ENCODE results near the gene KLC1.

The KLC1 gene

GRCh38 chr14:103693515-103693914, 64.5 kb downstream of the KLC1 start:
- Histone ChIP-seq H3K4me3 (no peak overlapping the region), H3K9ac (ENCODE audit: insufficient read length) (no peak overlapping the region), H3K36me3 (ENCODE audit: insufficient read depth, low read length) (peaks cover 47% of the 10 kb centered on the region), H3K27ac (no peak overlapping the region), H3K9me3 (ENCODE audit: low read depth, low read length) (no peaks in the 10 kb centered on the region)
- TF ChIP-seq FOXP2 (optimal IDR thresholded peaks at IDR 0.05; ENCODE audit: control extremely low read depth, extremely low read length, insufficient read depth) (no peak), EZH2 (IDR thresholded peaks at IDR 0.05) (no peak), POLR2AphosphoS5 (IDR thresholded peaks at IDR 0.05; ENCODE audit: borderline replicate concordance, low read depth, low read length) (no peak)
- no peak for DNase-seq (ENCODE audit: low read depth, low spot score)

- no peak overlapping the region for H3K9ac ChIP-seq (ENCODE audit: insufficient read length)
- H3K36me3 ChIP-seq (ENCODE audit: insufficient read depth, low read length) = peaks cover 51% of the 10 kb centered on the region
- TF ChIP-seq POLR2AphosphoS5 (IDR thresholded peaks at IDR 0.05; ENCODE audit: borderline replicate concordance, low read depth, low read length) (no peak), FOXP2 (optimal IDR thresholded peaks at IDR 0.05; ENCODE audit: control extremely low read depth, extremely low read length, insufficient read depth) (no peak), EZH2 (IDR thresholded peaks at IDR 0.05) (no peak)
- H3K27ac ChIP-seq = peak overlapping the region; percentile 57; the same call in 1 of the 2 replicates
- no peaks in the 10 kb centered on the region for H3K9me3 ChIP-seq (ENCODE audit: low read depth, low read length)
- no peak overlapping the region for H3K4me3 ChIP-seq
- DNase-seq (ENCODE audit: low read depth, low spot score) = no peak
Measured at GRCh38 chr14:103694572-103695026, 65.6 kb downstream of the KLC1 start.

- Histone ChIP-seq H3K36me3 (ENCODE audit: insufficient read depth, low read length) (peaks cover 54% of the 10 kb centered on the region), H3K9ac (ENCODE audit: insufficient read length) (no peak overlapping the region), H3K9me3 (ENCODE audit: low read depth, low read length) (no peaks in the 10 kb centered on the region), H3K27ac (peak overlapping the region; percentile 77), H3K4me3 (no peak overlapping the region)
- no peak for TF ChIP-seq EZH2 (IDR thresholded peaks at IDR 0.05)
- TF ChIP-seq FOXP2 (optimal IDR thresholded peaks at IDR 0.05; ENCODE audit: control extremely low read depth, extremely low read length, insufficient read depth) = no peak
- no peak for TF ChIP-seq POLR2AphosphoS5 (IDR thresholded peaks at IDR 0.05; ENCODE audit: borderline replicate concordance, low read depth, low read length)
- no peak for DNase-seq (ENCODE audit: low read depth, low spot score)
Measured at GRCh38 chr14:103695296-103696069, 66.5 kb downstream of the KLC1 start.

GRCh38 chr14:103696070-103696402, 67.0 kb downstream of the KLC1 start:
- Histone ChIP-seq H3K27ac (peak overlapping the region; percentile 84), H3K4me3 (no peak overlapping the region), H3K36me3 (ENCODE audit: insufficient read depth, low read length) (peaks cover 58% of the 10 kb centered on the region), H3K9me3 (ENCODE audit: low read depth, low read length) (no peaks in the 10 kb centered on the region), H3K9ac (ENCODE audit: insufficient read length) (no peak overlapping the region)
- DNase-seq (ENCODE audit: low read depth, low spot score) = no peak
- no peak for TF ChIP-seq EZH2 (IDR thresholded peaks at IDR 0.05)
- no peak for TF ChIP-seq POLR2AphosphoS5 (IDR thresholded peaks at IDR 0.05; ENCODE audit: borderline replicate concordance, low read depth, low read length)
- no peak for TF ChIP-seq FOXP2 (optimal IDR thresholded peaks at IDR 0.05; ENCODE audit: control extremely low read depth, extremely low read length, insufficient read depth)

GRCh38 chr14:103696466-103697071, 67.6 kb downstream of the KLC1 start:
- no peaks in the 10 kb centered on the region for H3K9me3 ChIP-seq (ENCODE audit: low read depth, low read length)
- H3K36me3 ChIP-seq (ENCODE audit: insufficient read depth, low read length) = peaks cover 60% of the 10 kb centered on the region
- no peak for TF ChIP-seq EZH2 (IDR thresholded peaks at IDR 0.05)
- no peak for TF ChIP-seq FOXP2 (optimal IDR thresholded peaks at IDR 0.05; ENCODE audit: control extremely low read depth, extremely low read length, insufficient read depth)
- peak; percentile 11; the same call in 1 of the 2 replicates for TF ChIP-seq POLR2AphosphoS5 (IDR thresholded peaks at IDR 0.05; ENCODE audit: borderline replicate concordance, low read depth, low read length)
- no peak overlapping the region for H3K9ac ChIP-seq (ENCODE audit: insufficient read length)
- DNase-seq (ENCODE audit: low read depth, low spot score) = no peak
- peak overlapping the region; percentile 36; the same call in 1 of the 2 replicates for H3K4me3 ChIP-seq
- H3K27ac ChIP-seq = peak overlapping the region; percentile 84

GRCh38 chr14:103697206-103697602, 68.2 kb downstream of the KLC1 start:
- peak overlapping the region; percentile 36 for H3K4me3 ChIP-seq
- no peaks in the 10 kb centered on the region for H3K9me3 ChIP-seq (ENCODE audit: low read depth, low read length)
- no peak overlapping the region for H3K9ac ChIP-seq (ENCODE audit: insufficient read length)
- H3K36me3 ChIP-seq (ENCODE audit: insufficient read depth, low read length) = peaks cover 63% of the 10 kb centered on the region
- TF ChIP-seq FOXP2 (optimal IDR thresholded peaks at IDR 0.05; ENCODE audit: control extremely low read depth, extremely low read length, insufficient read depth) (no peak), EZH2 (IDR thresholded peaks at IDR 0.05) (no peak), POLR2AphosphoS5 (IDR thresholded peaks at IDR 0.05; ENCODE audit: borderline replicate concordance, low read depth, low read length) (no peak; the same call in 1 of the 2 replicates)
- no peak for DNase-seq (ENCODE audit: low read depth, low spot score)
- H3K27ac ChIP-seq = peak overlapping the region; percentile 84

- Histone ChIP-seq H3K27ac (peak overlapping the region; percentile 84), H3K4me3 (peak overlapping the region; percentile 36; the same call in 1 of the 2 replicates), H3K9me3 (ENCODE audit: low read depth, low read length) (no peaks in the 10 kb centered on the region), H3K36me3 (ENCODE audit: insufficient read depth, low read length) (peaks cover 60% of the 10 kb centered on the region), H3K9ac (ENCODE audit: insufficient read length) (no peak overlapping the region)
- no peak for DNase-seq (ENCODE audit: low read depth, low spot score)
- TF ChIP-seq FOXP2 (optimal IDR thresholded peaks at IDR 0.05; ENCODE audit: control extremely low read depth, extremely low read length, insufficient read depth) (no peak), POLR2AphosphoS5 (IDR thresholded peaks at IDR 0.05; ENCODE audit: borderline replicate concordance, low read depth, low read length) (peak; percentile 17; the same call in 1 of the 2 replicates), EZH2 (IDR thresholded peaks at IDR 0.05) (no peak)
Measured at GRCh38 chr14:103697603-103698379, 68.8 kb downstream of the KLC1 start.

Measured in SK-N-MC (cell line).